HFF-Myc (cell line): Measurements from ENCODE around the gene PRKN.

Source experiments
- DNase-seq: peaks from one replicate; pipeline ENCODE4 v3.0.0-alpha.2; 2011; ENCODE audit warnings: low read depth; ENCODE audit errors: extremely low read depth
- H3K4me3 ChIP-seq: replicated peaks from 2 replicates; pipeline ENCODE4 v1.5.1; 2011; ENCODE audit warnings: low read depth, mild to moderate bottlenecking, control low read depth, low read length
- TF ChIP-seq, protein P1 (sequence below): IDR thresholded peaks from 2 replicates; pipeline ENCODE4 v1.5.1; 2012; ENCODE audit warnings: mild to moderate bottlenecking, low read depth, low read length, control low read depth; ENCODE audit errors: missing control alignments

Gene PRKN

GRCh38 chr6:161494566-161494965, 1233.0 kb downstream of the PRKN start:
- TF ChIP-seq, protein P1, sequence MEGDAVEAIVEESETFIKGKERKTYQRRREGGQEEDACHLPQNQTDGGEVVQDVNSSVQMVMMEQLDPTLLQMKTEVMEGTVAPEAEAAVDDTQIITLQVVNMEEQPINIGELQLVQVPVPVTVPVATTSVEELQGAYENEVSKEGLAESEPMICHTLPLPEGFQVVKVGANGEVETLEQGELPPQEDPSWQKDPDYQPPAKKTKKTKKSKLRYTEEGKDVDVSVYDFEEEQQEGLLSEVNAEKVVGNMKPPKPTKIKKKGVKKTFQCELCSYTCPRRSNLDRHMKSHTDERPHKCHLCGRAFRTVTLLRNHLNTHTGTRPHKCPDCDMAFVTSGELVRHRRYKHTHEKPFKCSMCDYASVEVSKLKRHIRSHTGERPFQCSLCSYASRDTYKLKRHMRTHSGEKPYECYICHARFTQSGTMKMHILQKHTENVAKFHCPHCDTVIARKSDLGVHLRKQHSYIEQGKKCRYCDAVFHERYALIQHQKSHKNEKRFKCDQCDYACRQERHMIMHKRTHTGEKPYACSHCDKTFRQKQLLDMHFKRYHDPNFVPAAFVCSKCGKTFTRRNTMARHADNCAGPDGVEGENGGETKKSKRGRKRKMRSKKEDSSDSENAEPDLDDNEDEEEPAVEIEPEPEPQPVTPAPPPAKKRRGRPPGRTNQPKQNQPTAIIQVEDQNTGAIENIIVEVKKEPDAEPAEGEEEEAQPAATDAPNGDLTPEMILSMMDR: no peak
- no peak for DNase-seq

DNA sequence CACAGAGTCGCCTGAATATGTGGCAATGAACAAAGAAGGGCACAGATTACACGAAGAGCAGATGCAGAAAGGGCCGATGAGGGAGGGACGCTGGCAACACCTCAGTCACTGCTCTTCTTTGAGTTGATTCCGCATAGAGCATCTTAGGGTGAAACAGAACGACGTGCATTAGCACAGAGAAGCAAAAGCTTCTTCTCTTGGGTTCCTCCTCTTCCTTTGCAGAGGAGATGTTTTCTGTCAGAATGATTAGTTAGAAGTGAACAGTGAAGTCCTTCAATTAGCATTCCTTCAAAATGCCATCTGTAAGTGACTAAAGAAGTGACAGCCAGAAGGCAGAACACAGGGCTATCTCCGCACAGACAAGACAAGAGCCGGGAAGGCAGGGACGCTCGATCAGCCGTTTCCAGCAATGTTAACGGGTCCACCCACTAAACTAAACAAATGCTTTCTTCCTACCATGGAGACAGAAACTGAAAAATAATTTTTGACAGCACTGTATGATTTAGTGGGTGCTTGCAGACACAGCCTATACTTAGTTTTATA, 1233.9 kb downstream of the PRKN start:
- TF ChIP-seq, protein P1: no peak
- DNase-seq: no peak
- H3K4me3 ChIP-seq: no peak overlapping the region

More at GRCh38 chr6:161494566-161494965, 1233.0 kb downstream of the PRKN start:
- no peak overlapping the region for H3K4me3 ChIP-seq

DNA sequence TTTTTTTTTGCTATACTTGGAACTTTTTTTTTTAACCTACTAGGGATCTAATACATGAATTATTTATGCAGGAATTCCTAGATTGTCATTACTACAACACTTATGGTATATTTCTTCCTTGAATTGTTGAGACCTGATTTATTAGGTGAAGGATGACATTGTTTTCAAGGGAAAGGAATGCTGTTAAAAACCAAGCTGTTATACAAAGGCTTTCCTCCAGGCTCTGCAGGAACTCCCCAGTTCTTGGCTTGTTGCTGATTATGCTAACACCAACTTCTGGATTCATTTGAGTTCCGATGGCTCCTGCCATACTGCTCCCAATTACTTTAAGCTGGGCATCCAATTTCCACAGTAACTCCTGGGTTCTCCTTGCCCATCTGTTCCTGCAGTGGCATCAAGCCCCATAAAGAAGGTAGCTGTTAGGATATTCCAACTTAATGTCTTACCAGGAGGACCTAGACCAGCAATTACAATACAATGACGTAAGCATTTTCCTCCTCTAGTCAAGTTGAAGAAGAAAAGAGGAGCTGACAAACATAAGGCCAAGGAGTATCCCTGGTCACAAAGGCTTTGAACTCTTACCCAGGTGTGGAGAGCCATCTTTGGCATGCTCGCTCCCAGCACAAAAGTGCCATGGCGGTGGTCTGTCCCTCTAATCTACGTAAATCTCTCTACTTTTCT, 1237.8 kb downstream of the PRKN start:
- no peak for DNase-seq
- H3K4me3 ChIP-seq: no peak overlapping the region
- TF ChIP-seq, protein P1: no peak

DNA sequence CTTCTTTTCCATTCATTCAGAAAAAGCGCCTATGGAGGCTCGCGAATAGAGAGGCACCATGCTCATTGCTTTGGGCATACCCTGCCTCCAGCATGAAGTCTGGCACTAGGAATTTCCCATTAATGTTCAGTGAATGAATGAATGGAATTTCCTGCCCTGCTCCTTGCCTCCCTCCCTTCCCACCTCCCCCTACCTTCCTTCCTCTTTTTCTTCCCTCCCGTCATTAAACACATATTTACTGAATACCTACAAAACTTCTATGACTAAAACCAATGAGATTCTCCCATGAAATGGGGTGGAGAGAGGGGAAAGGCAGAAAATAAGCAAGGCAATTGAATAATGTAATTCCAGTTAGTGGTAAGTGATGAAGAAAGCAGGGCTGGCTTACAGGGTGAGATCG, 1239.9 kb downstream of the PRKN start:
- no peak for DNase-seq
- TF ChIP-seq, protein P1: no peak

DNA sequence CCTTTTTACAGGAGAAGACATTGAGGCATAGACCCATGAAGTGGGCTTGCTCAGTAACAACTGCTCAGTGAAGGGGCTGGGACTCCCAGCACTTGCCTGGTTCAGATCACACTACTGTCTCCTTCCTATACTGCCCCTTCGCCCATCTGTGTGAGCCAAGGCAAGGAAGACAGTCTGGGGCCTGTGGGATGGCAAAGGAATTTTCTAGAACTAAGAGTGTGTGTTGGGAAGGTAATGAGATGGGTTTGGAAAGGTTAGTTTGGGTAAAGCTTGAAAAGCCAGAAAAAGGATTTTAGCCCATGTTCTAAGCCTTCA, 1240.4 kb downstream of the PRKN start:
- no peak overlapping the region for H3K4me3 ChIP-seq
- TF ChIP-seq, protein P1: no peak
- no peak for DNase-seq

More for the DNA sequence above, 1239.9 kb downstream of the PRKN start:
- no peak overlapping the region for H3K4me3 ChIP-seq

DNA sequence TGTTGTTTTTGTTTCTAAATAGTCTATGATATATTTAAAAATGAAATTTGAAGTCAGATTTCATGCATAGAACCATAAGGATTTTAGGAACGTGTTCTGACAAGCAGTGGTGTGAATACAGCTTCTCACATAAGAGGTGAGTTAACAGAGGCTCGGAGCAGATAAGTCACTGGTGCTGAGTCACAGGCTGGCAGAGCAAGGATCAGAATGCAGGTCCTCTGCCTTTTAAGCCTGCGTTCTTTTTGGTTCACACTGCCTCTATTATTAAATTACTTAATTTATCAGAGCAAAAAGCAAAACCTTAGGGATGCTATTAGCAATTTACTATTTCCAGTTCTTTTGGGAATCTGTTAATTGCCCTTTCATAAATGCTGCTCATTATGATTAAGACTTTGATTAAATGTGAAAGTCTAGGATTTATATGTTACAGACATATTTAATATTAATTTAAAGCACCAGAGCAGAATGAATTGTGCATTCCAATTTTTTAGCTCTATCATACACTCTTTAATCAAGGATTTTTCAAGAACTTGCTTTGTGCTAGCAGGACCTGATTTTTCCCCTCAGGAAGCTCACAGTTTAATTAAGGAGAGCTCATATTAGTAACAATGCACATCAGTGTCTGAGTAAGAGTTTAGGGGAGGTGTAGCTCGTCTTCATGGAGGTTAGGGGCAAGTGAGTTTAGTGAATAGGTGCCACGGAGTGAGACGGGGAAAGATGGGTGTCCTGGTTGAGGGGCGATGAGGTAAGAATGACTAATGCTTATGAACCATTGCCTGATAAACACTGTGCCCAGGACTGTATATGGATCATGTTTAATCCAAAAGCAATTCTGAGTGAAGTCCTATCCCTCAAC, 1241.0 kb downstream of the PRKN start:
- H3K4me3 ChIP-seq: no peak overlapping the region
- TF ChIP-seq, protein P1: no peak
- no peak for DNase-seq
